HG03460 (cell line): ENCODE results near the gene HSPA12A.

ENCODE experiments used
- ATAC-seq: cut with Tn5 transposase; IDR thresholded peaks from one replicate; pipeline ENCODE4 v1.9.1; 2021; ENCODE audit not compliant: unreplicated experiment

HSPA12A gene

GRCh38 chr10:116633216-116633600 lies 109.2 kb downstream of the HSPA12A start:
- ATAC-seq: no peak

GRCh38 chr10:116632596-116633215 lies 109.7 kb downstream of the HSPA12A start:
- ATAC-seq: no peak

- ATAC-seq: no peak
Measured at GRCh38 chr10:116631871-116632295, 110.5 kb downstream of the HSPA12A start.

- no peak for ATAC-seq
Measured at GRCh38 chr10:116630020-116630419, 112.3 kb downstream of the HSPA12A start.

- no peak for ATAC-seq
Measured at GRCh38 chr10:116629340-116629739, 113.0 kb downstream of the HSPA12A start.

- no peak for ATAC-seq
Measured at GRCh38 chr10:116627386-116627933, 114.9 kb downstream of the HSPA12A start.

GRCh38 chr10:116626815-116627214 lies 115.6 kb downstream of the HSPA12A start:
- ATAC-seq: no peak

- ATAC-seq: no peak
Measured at GRCh38 chr10:116625845-116626244, 116.5 kb downstream of the HSPA12A start.

- ATAC-seq: no peak
Measured at GRCh38 chr10:116621934-116622655, 120.3 kb downstream of the HSPA12A start.

- ATAC-seq: no peak
Measured at GRCh38 chr10:116621476-116621875, 120.9 kb downstream of the HSPA12A start.
